Testis (tissue), 3 donors: ENCODE data around the gene CCNL2. TPM values are rescaled to one million over a fixed set of nuclear protein-coding genes. Genes with fewer than 3 reads are reported as not detected.
A peak's percentile ranks its signal among the peaks of the same experiment; 100 is the strongest.

Experiments
- DNase-seq: peaks from one replicate; pipeline ENCODE4 v3.0.0-alpha.2; 2019
- H3K27ac ChIP-seq, 2 donors: fragments of 200-600 bp; sonication (generic); one replicate each; pipeline ENCODE4 v1.5.1; 2019
- H3K27me3 ChIP-seq: fragments of 200-600 bp; sonication (generic); one replicate; pipeline ENCODE4 v1.5.1; 2019
- H3K36me3 ChIP-seq: fragments of 200-600 bp; sonication (generic); one replicate; pipeline ENCODE4 v1.5.1; 2017; ENCODE audit warnings: low read depth; ENCODE audit errors: missing control alignments
- H3K4me1 ChIP-seq: fragments of 200-600 bp; sonication (generic); one replicate; pipeline ENCODE4 v1.5.1; 2019
- H3K4me3 ChIP-seq, 2 donors: fragments of 200-600 bp; sonication (generic); one replicate each; pipeline ENCODE4 v1.5.1; 2017 to 2019
- H3K9me3 ChIP-seq: fragments of 200-600 bp; sonication (generic); one replicate; pipeline ENCODE4 v1.5.1; 2017
- CTCF ChIP-seq, 3 experiments: fragments of 450-650 bp in 2 of 3; fragments of 200-600 bp in 1 of 3; sonication (generic) in 1 of 3; IDR thresholded peaks; one replicate each; pipeline ENCODE4 v1.5.1; 2016 to 2019; ENCODE audit warnings: antibody characterized with exemption in 3 of 3, mild to moderate bottlenecking in 2 of 3, moderate library complexity in 1 of 3
- POLR2A ChIP-seq: fragments of 450-650 bp; IDR thresholded peaks from one replicate; pipeline ENCODE4 v1.6.1; 2017; ENCODE audit warnings: antibody characterized with exemption, mild to moderate bottlenecking, moderate library complexity
- WGBS, 2 donors: methylation state at CpG; one replicate each; pipeline ENCODE4 v1.1.5; 2018; 5-methylcytosine and 5-hydroxymethylcytosine counted together
- intact Hi-C: fragments of 100-400 bp; cut with DNase I; formaldehyde crosslinking; loops from one replicate; pipeline ENCODE4 v1.15.1; 2023; ENCODE audit warnings: low total_unique reads
- polyA plus RNA-seq: library from polyadenylated mRNA; stranded (reverse); fragments of 350-450 nt; fragmentation: Illumina TruSeq; extraction: RNeasy Lipid Tissue Mini Kit (QIAGEN cat#74804); gene quantifications from one replicate; pipeline ENCODE4 v1.2.3, GENCODE V29; 2014; ENCODE audit warnings: low read depth, low replicate concordance; ENCODE audit not compliant: insufficient read depth
- total RNA-seq, 2 donors: library from RNA; depleted of rRNA; stranded (reverse); fragments of >200 nt; gene quantifications; one replicate each; pipeline ENCODE4 v1.2.3, GENCODE V29; 2016

The CCNL2 gene
- total and polyA plus RNA-seq, 3 donors from 2014 or later, result 90.9 to 209 (median 204) TPM

GRCh38 chr1:1364266-1364665 lies 34.9 kb downstream of the CCNL2 start:
- DNase-seq, result no peak
- Histone ChIP-seq H3K4me1 (peaks cover 23% of the 10 kb centered on the region), H3K27ac (no peak overlapping the region), H3K4me3 (no peak overlapping the region), H3K9me3 (no peaks in the 10 kb centered on the region), H3K27me3 (no peaks in the 10 kb centered on the region), H3K36me3 (no peaks in the 10 kb centered on the region)
- WGBS, 2 donors, result 82 to 87% methylated on average over 14 of the region's 14 CpGs
- no peak for TF ChIP-seq POLR2A
- intact Hi-C loops, result no loop called here

GRCh38 chr1:1361982-1362423 lies 37.1 kb downstream of the CCNL2 start:
- Histone ChIP-seq H3K27me3 (no peaks in the 10 kb centered on the region), H3K4me3 (no peak overlapping the region), H3K36me3 (no peaks in the 10 kb centered on the region), H3K4me1 (peaks cover 30% of the 10 kb centered on the region), H3K27ac (peak overlapping the region; percentile 23 to 68), H3K9me3 (no peaks in the 10 kb centered on the region)
- intact Hi-C loops, result no loop called here
- 24 to 34% methylated on average over 11 to 13 of the region's 13 CpGs for WGBS, 2 donors
- DNase-seq, result peak; percentile 66
- TF ChIP-seq CTCF (IDR thresholded peaks at IDR 0.05) (no peak), POLR2A (no peak)

- DNase-seq, result no peak
- Histone ChIP-seq H3K9me3 (no peaks in the 10 kb centered on the region), H3K27me3 (no peaks in the 10 kb centered on the region), H3K4me1 (peaks cover 30% of the 10 kb centered on the region), H3K36me3 (no peaks in the 10 kb centered on the region), H3K27ac (peak overlapping the region; percentile 23 to 68), H3K4me3 (no peak overlapping the region)
- intact Hi-C loops, result no loop called here
- TF ChIP-seq CTCF (IDR thresholded peaks at IDR 0.05) (no peak), POLR2A (no peak)
- WGBS, 2 donors, result 82 to 84% methylated on average over 33 to 34 of the region's 35 CpGs
Measured at GRCh38 chr1:1361233-1361981, 37.7 kb downstream of the CCNL2 start.

GRCh38 chr1:1360506-1361169 lies 38.5 kb downstream of the CCNL2 start:
- Histone ChIP-seq H3K9me3 (no peaks in the 10 kb centered on the region), H3K27ac (peak overlapping the region in 1 of 2 donors; percentile 90), H3K4me3 (no peak overlapping the region), H3K4me1 (peaks cover 33% of the 10 kb centered on the region), H3K27me3 (no peaks in the 10 kb centered on the region), H3K36me3 (no peaks in the 10 kb centered on the region)
- WGBS, 2 donors, result 79 to 82% methylated on average over 15 to 20 of the region's 20 CpGs
- DNase-seq, result no peak
- TF ChIP-seq CTCF (IDR thresholded peaks at IDR 0.05) (no peak), POLR2A (no peak)
- intact Hi-C loops, result no loop called here

GRCh38 chr1:1359664-1360468 lies 39.3 kb downstream of the CCNL2 start:
- H3K4me3 ChIP-seq, result no peak overlapping the region
- no peak for TF ChIP-seq CTCF (IDR thresholded peaks at IDR 0.05)
- no peak for TF ChIP-seq POLR2A
- 46 to 56% methylated on average over 12 to 28 of the region's 28 CpGs for WGBS, 2 donors
- DNase-seq, result peak; percentile 74
- intact Hi-C loops, result no loop called here
- H3K27me3 ChIP-seq, result no peaks in the 10 kb centered on the region
- peaks cover 33% of the 10 kb centered on the region for H3K4me1 ChIP-seq
- peak overlapping the region; percentile 86 to 90 for H3K27ac ChIP-seq
- no peaks in the 10 kb centered on the region for H3K9me3 ChIP-seq
- no peaks in the 10 kb centered on the region for H3K36me3 ChIP-seq
